HG03196 (cell line): ENCODE measurements around the gene E2F7.
A peak's percentile ranks its signal among the peaks of the same experiment; 100 is the strongest.
"Not testable (repeated sequence)": the region's sequence is repeated elsewhere in the genome, so short reads cannot be mapped to it uniquely, and the experiment has no call there.

Experiments
- ATAC-seq: cut with Tn5 transposase; IDR thresholded peaks from one replicate; pipeline ENCODE4 v1.9.1; 2021; ENCODE audit not compliant: unreplicated experiment

E2F7 gene

GRCh38 chr12:77065361-77066204, at the start of gene E2F7:
E2F7 (minus strand) TSS chr12:77065569; CDS start chr12:77064635, 934 bp downstream.
- ATAC-seq, result peak; percentile 76

- no peak for ATAC-seq
Measured at GRCh38 chr12:77113971-77114370, 48.6 kb upstream of the E2F7 start.

- no peak for ATAC-seq
Measured at GRCh38 chr12:77108707-77109106, 43.3 kb upstream of the E2F7 start.

- no peak for ATAC-seq
Measured at GRCh38 chr12:77107121-77107520, 41.8 kb upstream of the E2F7 start.

GRCh38 chr12:77104792-77105191, 39.4 kb upstream of the E2F7 start:
- no peak for ATAC-seq

- ATAC-seq, result no peak
Measured at GRCh38 chr12:77104286-77104685, 38.9 kb upstream of the E2F7 start.

GRCh38 chr12:77102691-77103090, 37.3 kb upstream of the E2F7 start:
- ATAC-seq, result no peak

GRCh38 chr12:77102123-77102522, 36.8 kb upstream of the E2F7 start:
- no peak for ATAC-seq

- ATAC-seq, result no peak
Measured at GRCh38 chr12:77099799-77100198, 34.4 kb upstream of the E2F7 start.

- no peak for ATAC-seq
Measured at GRCh38 chr12:77097846-77098245, 32.5 kb upstream of the E2F7 start.

- ATAC-seq, result not testable (repeated sequence)
Measured at GRCh38 chr12:77092227-77092626, 26.9 kb upstream of the E2F7 start.

- ATAC-seq, result no peak
Measured at GRCh38 chr12:77089686-77090220, 24.4 kb upstream of the E2F7 start.

- ATAC-seq, result no peak
Measured at GRCh38 chr12:77087427-77087826, 22.1 kb upstream of the E2F7 start.

- ATAC-seq, result no peak
Measured at GRCh38 chr12:77082021-77082420, 16.7 kb upstream of the E2F7 start.

GRCh38 chr12:77079631-77080030, 14.3 kb upstream of the E2F7 start:
- no peak for ATAC-seq

GRCh38 chr12:77078231-77078630, 12.9 kb upstream of the E2F7 start:
- ATAC-seq, result no peak

GRCh38 chr12:77076886-77077285, 11.5 kb upstream of the E2F7 start:
- no peak for ATAC-seq

GRCh38 chr12:77073894-77074293, 8.5 kb upstream of the E2F7 start:
- not testable (repeated sequence) for ATAC-seq

- no peak for ATAC-seq
Measured at GRCh38 chr12:77072833-77073495, 7.6 kb upstream of the E2F7 start.

- no peak for ATAC-seq
Measured at GRCh38 chr12:77070800-77071449, 5.6 kb upstream of the E2F7 start.

- peak; percentile 78 for ATAC-seq
Measured at GRCh38 chr12:77070382-77070781, 5.0 kb upstream of the E2F7 start.
